Body of pancreas (tissue), 4 donors: ENCODE data around the gene NMNAT3. TPM values are rescaled to one million over a fixed set of nuclear protein-coding genes. Genes with fewer than 3 reads are reported as not detected.
A peak's percentile ranks its signal among the peaks of the same experiment; 100 is the strongest.

Source experiments
- ATAC-seq: fragments of 150-250 bp; one replicate; pipeline ENCODE4 v1.9.1; 2016
- DNase-seq, 4 donors: peaks; one replicate each; pipeline ENCODE4 v3.0.0-alpha.2; 2019
- H3K27ac ChIP-seq, 4 donors: fragments of 200-600 bp; sonication (generic); 1 replicate in 3 of 4; 2 replicates in 1 of 4; pipeline versions ENCODE4 v1.5.1 to v1.6.1; 2016 to 2019; ENCODE audit warnings: mild to moderate bottlenecking in 1 of 4, mixed read lengths in 1 of 4, moderate library complexity in 1 of 4
- H3K27me3 ChIP-seq, 2 donors: fragments of 200-600 bp; sonication (generic); one replicate each; pipeline ENCODE4 v1.6.0; 2016; ENCODE audit warnings: mild to moderate bottlenecking in 1 of 2
- H3K36me3 ChIP-seq, 2 donors: fragments of 200-600 bp; sonication (generic); replicated peaks in 1 of 2; 2 replicates each; pipeline ENCODE4 v1.5.1; 2016; ENCODE audit warnings: low read depth in 2 of 2; ENCODE audit not compliant: insufficient read depth in 1 of 2
- H3K4me1 ChIP-seq: fragments of 200-600 bp; sonication (generic); one replicate; pipeline ENCODE4 v1.6.0; 2016
- H3K4me3 ChIP-seq, 2 donors: fragments of 200-600 bp; sonication (generic); 1 replicate in 1 of 2; 2 replicates in 1 of 2; pipeline ENCODE4 v1.5.1; 2016 to 2019
- H3K9me3 ChIP-seq, 3 donors: fragments of 200-600 bp; sonication (generic); 1 replicate in 2 of 3; 2 replicates in 1 of 3; pipeline ENCODE4 v1.5.1; 2016
- POLR2A ChIP-seq, 3 donors: fragments of 450-650 bp; IDR thresholded peaks; one replicate each; pipeline ENCODE4 v1.6.1; 2016; ENCODE audit warnings: antibody characterized with exemption in 3 of 3, mild to moderate bottlenecking in 2 of 3
- WGBS, 2 donors: methylation state at CpG; one replicate each; pipeline ENCODE4 v1.1.5; 2017; 5-methylcytosine and 5-hydroxymethylcytosine counted together
- intact Hi-C: fragments of 100-400 bp; cut with DNase I; formaldehyde crosslinking; loops from one replicate; pipeline ENCODE4 v1.15.1; 2023
- total RNA-seq, 2 donors: library from RNA; depleted of rRNA; stranded (reverse); fragments of >200 nt; gene quantifications; one replicate each; pipeline ENCODE4 v1.1.0, GENCODE V29; 2016
- TF ChIP-seq, protein P1 (sequence below), 7 experiments: fragments of 450-650 bp in 4 of 7; fragments of 200-600 bp in 3 of 7; sonication (generic) in 3 of 7; IDR thresholded peaks; one replicate each; pipeline ENCODE4 v1.5.1; 2016 to 2019; ENCODE audit warnings: antibody characterized with exemption in 7 of 7

Gene NMNAT3
- total RNA-seq, 2 donors from 2014 or later, result 5.7 to 12.9 TPM

DNA sequence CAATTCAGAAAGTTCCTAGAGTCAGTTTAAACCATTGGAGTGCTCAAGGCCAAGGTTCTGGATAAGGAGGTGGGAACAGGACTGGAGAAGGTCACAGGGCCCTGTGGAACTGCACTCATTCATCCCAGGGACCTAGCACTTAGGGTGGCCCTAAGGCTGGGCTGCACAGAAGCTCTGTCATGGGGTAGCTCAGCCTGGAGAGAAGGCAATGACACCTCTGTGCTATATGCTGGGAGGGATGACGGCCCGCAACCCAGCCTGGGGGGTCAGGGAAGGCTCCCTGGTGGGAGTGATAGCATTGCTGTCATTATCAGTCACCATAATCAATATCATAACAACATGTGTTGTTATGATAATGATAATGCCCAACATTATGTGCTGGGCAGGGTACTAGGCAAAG, 151.6 kb downstream of the NMNAT3 start:
- H3K9me3 ChIP-seq, result no peaks in the 10 kb centered on the region
- intact Hi-C loops, result no loop called here
- WGBS, 2 donors, result 90 to 93% methylated on average over 2 of the region's 2 CpGs
- no peak for TF ChIP-seq POLR2A (IDR thresholded peaks at IDR 0.05)
- TF ChIP-seq, protein P1, sequence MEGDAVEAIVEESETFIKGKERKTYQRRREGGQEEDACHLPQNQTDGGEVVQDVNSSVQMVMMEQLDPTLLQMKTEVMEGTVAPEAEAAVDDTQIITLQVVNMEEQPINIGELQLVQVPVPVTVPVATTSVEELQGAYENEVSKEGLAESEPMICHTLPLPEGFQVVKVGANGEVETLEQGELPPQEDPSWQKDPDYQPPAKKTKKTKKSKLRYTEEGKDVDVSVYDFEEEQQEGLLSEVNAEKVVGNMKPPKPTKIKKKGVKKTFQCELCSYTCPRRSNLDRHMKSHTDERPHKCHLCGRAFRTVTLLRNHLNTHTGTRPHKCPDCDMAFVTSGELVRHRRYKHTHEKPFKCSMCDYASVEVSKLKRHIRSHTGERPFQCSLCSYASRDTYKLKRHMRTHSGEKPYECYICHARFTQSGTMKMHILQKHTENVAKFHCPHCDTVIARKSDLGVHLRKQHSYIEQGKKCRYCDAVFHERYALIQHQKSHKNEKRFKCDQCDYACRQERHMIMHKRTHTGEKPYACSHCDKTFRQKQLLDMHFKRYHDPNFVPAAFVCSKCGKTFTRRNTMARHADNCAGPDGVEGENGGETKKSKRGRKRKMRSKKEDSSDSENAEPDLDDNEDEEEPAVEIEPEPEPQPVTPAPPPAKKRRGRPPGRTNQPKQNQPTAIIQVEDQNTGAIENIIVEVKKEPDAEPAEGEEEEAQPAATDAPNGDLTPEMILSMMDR (IDR thresholded peaks at IDR 0.05), result no peak
- H3K27me3 ChIP-seq, result no peaks in the 10 kb centered on the region
- peaks cover 50% of the 10 kb centered on the region for H3K4me1 ChIP-seq
- H3K36me3 ChIP-seq, result peaks cover 0 to 5% of the 10 kb centered on the region in 2 donors
- H3K27ac ChIP-seq, result no peak overlapping the region
- DNase-seq (no peak), ATAC-seq (no peak)
- H3K4me3 ChIP-seq, result no peak overlapping the region

DNA sequence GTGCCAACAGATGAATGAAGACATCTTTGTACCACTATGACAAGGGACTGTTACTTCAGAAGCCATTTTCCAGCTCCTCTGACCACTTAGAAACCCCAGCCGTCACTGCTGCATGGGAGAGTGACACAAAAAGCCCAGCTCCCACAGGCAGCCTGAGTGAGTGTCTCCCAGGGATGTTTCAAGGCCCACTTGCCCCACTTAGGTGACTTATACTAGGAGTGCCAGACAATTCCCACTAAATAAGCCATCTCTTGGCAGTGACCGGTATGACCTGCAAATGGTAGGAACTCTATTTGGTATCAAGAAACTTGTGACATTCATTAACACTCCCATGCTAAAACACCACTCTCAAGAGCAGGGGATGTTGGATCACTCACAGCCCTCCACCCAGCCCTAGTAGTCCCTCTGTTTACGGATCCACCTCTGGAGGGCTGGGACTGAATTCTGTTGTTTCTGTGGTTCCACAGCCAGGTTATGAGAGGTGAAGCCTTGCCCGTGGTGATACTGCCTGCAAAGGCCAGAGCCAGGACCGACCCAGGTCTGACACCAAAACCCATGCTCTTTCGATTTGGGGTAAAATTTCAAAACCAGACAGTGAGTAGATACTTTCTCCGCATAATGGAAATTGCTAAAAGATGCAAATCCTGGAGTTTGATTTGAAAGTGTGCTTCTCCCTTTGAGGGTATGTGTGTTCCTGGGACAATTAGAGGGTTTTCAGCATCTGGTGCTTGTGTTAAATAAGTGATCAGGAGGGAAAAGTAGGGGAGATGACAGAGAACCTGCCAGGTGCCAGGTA, 152.7 kb downstream of the NMNAT3 start:
- intact Hi-C loops, result no loop called here
- peaks cover 0 to 5% of the 10 kb centered on the region in 2 donors for H3K36me3 ChIP-seq
- ATAC-seq (no peak), DNase-seq (peak in 1 of 4 donors; percentile 2)
- 95 to 100% methylated on average over 2 to 7 of the region's 7 CpGs for WGBS, 2 donors
- peaks cover 40% of the 10 kb centered on the region for H3K4me1 ChIP-seq
- no peak overlapping the region for H3K4me3 ChIP-seq
- TF ChIP-seq POLR2A (IDR thresholded peaks at IDR 0.05), result no peak
- TF ChIP-seq, protein P1 (IDR thresholded peaks at IDR 0.05), result no peak
- no peaks in the 10 kb centered on the region for H3K27me3 ChIP-seq
- H3K27ac ChIP-seq, result no peak overlapping the region
- no peaks in the 10 kb centered on the region for H3K9me3 ChIP-seq

DNA sequence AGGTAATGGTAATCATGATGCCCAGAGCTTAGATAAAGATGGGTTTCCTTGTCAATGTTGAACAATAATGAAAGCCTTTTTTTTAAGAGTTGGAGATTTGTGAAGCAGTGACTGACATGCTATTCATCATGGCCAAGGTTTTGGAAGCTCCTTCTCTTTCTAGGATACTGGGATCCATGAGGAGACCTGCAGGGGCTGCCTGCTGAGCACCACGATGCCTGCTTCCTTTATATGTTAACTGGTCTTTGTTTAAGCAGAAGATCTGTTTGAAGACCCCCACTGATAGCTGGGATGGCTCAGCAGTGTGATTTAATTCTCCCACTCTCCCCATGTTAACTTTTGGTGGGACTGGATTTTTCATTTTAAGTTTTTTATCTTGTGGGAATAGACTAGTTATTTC, 154.1 kb downstream of the NMNAT3 start:
- intact Hi-C loops, result no loop called here
- 78 to 79% methylated on average over 1 of the region's 1 CpG for WGBS, 2 donors
- Histone ChIP-seq H3K36me3 (peaks cover 0 to 5% of the 10 kb centered on the region in 2 donors), H3K27ac (no peak overlapping the region), H3K4me1 (peaks cover 31% of the 10 kb centered on the region), H3K4me3 (no peak overlapping the region), H3K9me3 (no peaks in the 10 kb centered on the region), H3K27me3 (no peaks in the 10 kb centered on the region)
- TF ChIP-seq POLR2A (IDR thresholded peaks at IDR 0.05), result no peak
- TF ChIP-seq, protein P1 (IDR thresholded peaks at IDR 0.05), result no peak
- no peak for ATAC-seq
- DNase-seq, result no peak

DNA sequence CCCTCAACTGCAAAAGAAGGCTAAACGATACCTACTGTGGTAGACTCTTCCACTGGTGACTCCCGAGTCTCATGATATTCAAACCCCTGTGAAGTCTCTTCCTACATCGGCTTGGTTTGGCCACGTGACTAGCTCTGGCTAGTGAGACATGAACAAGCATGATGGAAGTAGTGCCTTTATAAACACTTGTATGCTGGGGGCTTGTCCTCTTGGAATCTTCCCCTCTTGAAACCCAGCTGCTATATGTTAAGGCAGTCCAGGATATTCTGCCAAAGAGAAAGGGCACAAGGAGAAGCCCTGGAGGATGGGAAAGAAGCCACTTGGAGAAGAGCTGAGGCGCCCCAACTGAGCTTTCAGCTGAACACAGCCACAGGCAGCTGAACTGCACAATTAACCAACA, 154.6 kb downstream of the NMNAT3 start:
- Histone ChIP-seq H3K27me3 (no peaks in the 10 kb centered on the region), H3K27ac (no peak overlapping the region), H3K9me3 (no peaks in the 10 kb centered on the region), H3K4me3 (no peak overlapping the region), H3K4me1 (peaks cover 25% of the 10 kb centered on the region), H3K36me3 (peaks cover 0 to 5% of the 10 kb centered on the region in 2 donors)
- TF ChIP-seq, protein P1 (IDR thresholded peaks at IDR 0.05), result no peak
- TF ChIP-seq POLR2A (IDR thresholded peaks at IDR 0.05), result no peak
- DNase-seq (no peak), ATAC-seq (no peak)
- intact Hi-C loops, result no loop called here
- 94 to 95% methylated on average over 5 of the region's 5 CpGs for WGBS, 2 donors

DNA sequence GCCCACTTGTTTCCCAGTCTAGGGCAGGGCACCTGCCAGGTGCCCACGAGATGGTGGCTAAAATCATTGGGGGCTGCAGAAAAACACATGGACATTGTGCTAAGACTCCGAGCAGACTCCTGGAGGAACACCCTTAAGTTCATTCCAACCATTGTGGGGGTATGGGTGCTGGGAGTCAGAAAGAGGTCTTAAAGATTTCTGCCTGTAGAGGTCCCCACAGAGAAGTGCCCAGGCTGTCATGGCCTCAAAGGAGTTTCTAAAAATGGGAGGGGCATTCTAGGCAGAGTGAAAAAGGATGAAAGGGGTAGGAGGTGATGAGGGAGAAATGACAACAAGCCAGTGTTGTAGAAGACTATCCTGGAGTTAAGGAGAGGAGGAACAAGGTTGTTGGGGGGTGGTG, 155.4 kb downstream of the NMNAT3 start:
- no peak overlapping the region for H3K4me3 ChIP-seq
- H3K4me1 ChIP-seq, result peaks cover 23% of the 10 kb centered on the region
- WGBS, 2 donors, result 50 to 57% methylated on average over 2 of the region's 2 CpGs
- peaks cover 0 to 6% of the 10 kb centered on the region in 2 donors for H3K36me3 ChIP-seq
- no peaks in the 10 kb centered on the region for H3K9me3 ChIP-seq
- H3K27ac ChIP-seq, result no peak overlapping the region
- H3K27me3 ChIP-seq, result no peaks in the 10 kb centered on the region
- DNase-seq, result no peak
- intact Hi-C loops, result no loop called here
- no peak for TF ChIP-seq POLR2A (IDR thresholded peaks at IDR 0.05)
- TF ChIP-seq, protein P1 (IDR thresholded peaks at IDR 0.05), result peak in 4 of 7 experiments; percentile 8 to 34 (median 20)
- ATAC-seq, result no peak
